ENCODE measurements around the gene PAEP.

DNA sequence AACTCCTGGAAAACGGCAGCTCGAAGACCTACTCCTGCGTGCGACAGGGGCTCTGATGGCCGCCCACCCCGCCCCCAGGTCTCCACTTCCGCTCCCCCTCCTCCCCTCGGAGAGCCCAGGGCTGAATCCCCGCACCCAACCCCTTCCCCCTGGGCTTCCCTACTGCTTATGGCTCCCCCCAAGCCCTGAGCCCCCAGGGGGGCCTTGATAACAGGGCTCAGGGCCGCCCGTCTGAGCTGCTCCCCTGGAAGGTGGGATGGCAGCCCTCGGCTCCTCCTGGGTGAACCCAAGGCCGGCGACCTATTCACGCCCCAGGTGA, 47.4 kb downstream of the PAEP start:
- TF ChIP-seq, protein P1, sequence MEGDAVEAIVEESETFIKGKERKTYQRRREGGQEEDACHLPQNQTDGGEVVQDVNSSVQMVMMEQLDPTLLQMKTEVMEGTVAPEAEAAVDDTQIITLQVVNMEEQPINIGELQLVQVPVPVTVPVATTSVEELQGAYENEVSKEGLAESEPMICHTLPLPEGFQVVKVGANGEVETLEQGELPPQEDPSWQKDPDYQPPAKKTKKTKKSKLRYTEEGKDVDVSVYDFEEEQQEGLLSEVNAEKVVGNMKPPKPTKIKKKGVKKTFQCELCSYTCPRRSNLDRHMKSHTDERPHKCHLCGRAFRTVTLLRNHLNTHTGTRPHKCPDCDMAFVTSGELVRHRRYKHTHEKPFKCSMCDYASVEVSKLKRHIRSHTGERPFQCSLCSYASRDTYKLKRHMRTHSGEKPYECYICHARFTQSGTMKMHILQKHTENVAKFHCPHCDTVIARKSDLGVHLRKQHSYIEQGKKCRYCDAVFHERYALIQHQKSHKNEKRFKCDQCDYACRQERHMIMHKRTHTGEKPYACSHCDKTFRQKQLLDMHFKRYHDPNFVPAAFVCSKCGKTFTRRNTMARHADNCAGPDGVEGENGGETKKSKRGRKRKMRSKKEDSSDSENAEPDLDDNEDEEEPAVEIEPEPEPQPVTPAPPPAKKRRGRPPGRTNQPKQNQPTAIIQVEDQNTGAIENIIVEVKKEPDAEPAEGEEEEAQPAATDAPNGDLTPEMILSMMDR (IDR thresholded peaks at IDR 0.05; ENCODE audit: insufficient read depth, low read length, poor library complexity, severe bottlenecking), result no peak
- no peak for TF ChIP-seq EZH2phosphoT487 (conservative IDR thresholded peaks at IDR 0.05; ENCODE audit: low read length)

Data from SU-DHL-6 (cell line).